Measurements from ENCODE around the gene MFSD12. TPM values are rescaled to one million over a fixed set of nuclear protein-coding genes. Genes with fewer than 3 reads are reported as not detected.

MFSD12 gene
- total RNA-seq, 1 donor from 2014 or later = 46.3 TPM

DNA sequence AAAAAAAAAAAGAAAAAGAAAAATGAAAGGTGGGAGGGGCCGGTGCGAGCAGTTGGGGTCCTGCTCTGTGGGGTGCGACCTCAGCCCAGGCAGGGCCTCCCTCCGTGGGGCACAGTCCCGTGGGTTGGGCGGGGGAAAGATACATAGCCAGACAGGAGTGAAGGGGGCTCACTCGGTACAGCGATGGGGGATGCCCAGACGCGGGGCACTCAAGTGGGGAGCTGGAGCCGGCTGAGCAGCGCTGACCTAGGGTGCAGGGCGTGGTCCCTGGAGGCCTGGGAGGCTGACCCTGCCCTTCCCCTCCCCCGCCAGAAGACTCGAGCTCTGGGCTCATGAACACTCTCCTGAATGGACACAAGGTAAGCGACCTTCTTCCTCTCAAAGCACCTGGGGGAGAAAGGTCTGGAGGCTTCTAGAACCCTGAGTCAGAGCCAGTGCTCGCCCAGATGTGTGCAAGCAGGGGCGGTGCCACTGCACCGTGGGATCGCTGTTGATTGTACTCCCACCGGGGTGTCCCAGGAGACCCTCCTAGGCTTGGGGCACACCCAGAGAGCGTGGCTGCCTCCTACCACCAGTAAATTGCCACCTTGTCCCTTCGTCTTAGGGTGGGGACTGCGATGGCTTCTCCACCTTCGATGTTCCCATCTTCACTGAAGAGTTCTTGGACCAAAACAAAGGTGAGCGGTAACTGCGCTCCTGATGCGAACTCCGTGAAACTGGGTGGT lies 18.7 kb upstream of the MFSD12 start:
- DNase-seq (ENCODE audit: low read depth) (no peak), FAIRE-seq (no peak)
- Histone ChIP-seq H3K27me3 (ENCODE audit: control insufficient read depth, insufficient read depth, low read length) (no peaks in the 10 kb centered on the region), H3K4me3 (ENCODE audit: low read depth, low read length) (no peak overlapping the region), H3K36me3 (ENCODE audit: control insufficient read depth, insufficient read depth, low read length) (peaks cover 8% of the 10 kb centered on the region)
- TF ChIP-seq, protein P1, sequence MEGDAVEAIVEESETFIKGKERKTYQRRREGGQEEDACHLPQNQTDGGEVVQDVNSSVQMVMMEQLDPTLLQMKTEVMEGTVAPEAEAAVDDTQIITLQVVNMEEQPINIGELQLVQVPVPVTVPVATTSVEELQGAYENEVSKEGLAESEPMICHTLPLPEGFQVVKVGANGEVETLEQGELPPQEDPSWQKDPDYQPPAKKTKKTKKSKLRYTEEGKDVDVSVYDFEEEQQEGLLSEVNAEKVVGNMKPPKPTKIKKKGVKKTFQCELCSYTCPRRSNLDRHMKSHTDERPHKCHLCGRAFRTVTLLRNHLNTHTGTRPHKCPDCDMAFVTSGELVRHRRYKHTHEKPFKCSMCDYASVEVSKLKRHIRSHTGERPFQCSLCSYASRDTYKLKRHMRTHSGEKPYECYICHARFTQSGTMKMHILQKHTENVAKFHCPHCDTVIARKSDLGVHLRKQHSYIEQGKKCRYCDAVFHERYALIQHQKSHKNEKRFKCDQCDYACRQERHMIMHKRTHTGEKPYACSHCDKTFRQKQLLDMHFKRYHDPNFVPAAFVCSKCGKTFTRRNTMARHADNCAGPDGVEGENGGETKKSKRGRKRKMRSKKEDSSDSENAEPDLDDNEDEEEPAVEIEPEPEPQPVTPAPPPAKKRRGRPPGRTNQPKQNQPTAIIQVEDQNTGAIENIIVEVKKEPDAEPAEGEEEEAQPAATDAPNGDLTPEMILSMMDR (IDR thresholded peaks at IDR 0.05; ENCODE audit: insufficient read depth, low read length, severe bottlenecking) = no peak

DNA sequence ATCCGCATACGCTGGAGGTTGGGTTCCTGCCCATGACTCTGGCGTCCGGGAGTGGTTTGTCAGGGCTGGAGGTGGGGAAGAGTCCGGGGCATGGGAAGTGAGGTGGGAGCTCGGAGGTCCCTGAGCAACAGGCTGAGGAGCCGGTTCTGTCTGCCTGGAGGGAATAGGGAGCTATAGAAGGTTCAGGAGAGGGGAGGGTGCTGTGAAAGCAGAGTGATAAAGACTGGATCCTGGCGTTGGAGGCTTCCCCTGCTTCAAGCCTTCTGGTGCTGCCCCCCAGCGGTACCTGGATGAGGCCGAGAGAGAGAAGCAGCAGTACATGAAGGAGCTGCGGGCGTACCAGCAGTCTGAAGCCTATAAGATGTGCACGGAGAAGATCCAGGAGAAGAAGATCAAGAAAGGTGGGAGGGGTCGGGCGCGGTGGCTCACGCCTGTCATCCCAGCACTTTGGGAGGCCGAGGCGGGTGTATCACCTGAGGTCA lies 17.9 kb upstream of the MFSD12 start:
- Histone ChIP-seq H3K27me3 (ENCODE audit: control insufficient read depth, insufficient read depth, low read length) (no peaks in the 10 kb centered on the region), H3K36me3 (ENCODE audit: control insufficient read depth, insufficient read depth, low read length) (peaks cover 8% of the 10 kb centered on the region), H3K4me3 (ENCODE audit: low read depth, low read length) (no peak overlapping the region)
- TF ChIP-seq, protein P1 (IDR thresholded peaks at IDR 0.05; ENCODE audit: insufficient read depth, low read length, severe bottlenecking) = peak; percentile 33
- DNase-seq (ENCODE audit: low read depth) (no peak), FAIRE-seq (no peak)

DNA sequence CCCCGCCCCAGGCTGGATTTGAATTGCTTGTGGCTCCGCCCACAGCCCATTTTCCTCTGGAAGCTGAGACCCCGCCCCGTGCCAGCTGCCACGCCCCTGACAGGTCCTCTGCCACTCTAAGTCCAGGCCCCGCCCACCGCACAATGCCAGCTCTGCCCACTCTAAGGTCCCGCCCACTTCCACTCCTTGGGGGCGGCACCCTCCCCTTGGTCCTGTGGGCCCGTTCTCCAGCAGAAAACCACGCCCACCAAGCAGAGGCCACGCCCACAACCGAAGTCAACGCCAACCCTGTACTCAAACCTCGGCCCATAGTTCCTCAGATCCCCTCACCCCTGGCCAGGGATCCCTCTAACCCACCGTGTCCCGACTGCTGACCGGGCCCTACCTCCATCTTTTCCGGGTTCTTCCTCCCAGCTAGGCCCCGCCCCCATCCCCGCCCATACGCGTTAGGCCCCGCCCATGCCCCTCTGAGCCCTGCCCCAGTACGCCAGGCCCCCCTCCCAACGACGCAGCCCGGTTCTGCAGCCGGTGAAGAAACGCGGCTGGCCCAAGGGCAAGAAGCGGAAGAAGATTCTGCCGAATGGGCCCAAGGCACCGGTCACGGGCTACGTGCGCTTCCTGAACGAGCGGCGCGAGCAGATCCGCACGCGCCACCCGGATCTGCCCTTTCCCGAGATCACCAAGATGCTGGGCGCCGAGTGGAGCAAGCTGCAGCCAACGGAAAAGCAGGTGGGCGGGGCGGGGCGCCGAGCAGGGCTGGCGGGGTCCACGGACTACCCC lies 16.7 kb upstream of the MFSD12 start:
- Histone ChIP-seq H3K27me3 (ENCODE audit: control insufficient read depth, insufficient read depth, low read length) (no peaks in the 10 kb centered on the region), H3K36me3 (ENCODE audit: control insufficient read depth, insufficient read depth, low read length) (peaks cover 8% of the 10 kb centered on the region), H3K4me3 (ENCODE audit: low read depth, low read length) (peak overlapping the region; percentile 92)
- FAIRE-seq (no peak), DNase-seq (ENCODE audit: low read depth) (peak; percentile 90)
- TF ChIP-seq, protein P1 (IDR thresholded peaks at IDR 0.05; ENCODE audit: insufficient read depth, low read length, severe bottlenecking) = no peak

DNA sequence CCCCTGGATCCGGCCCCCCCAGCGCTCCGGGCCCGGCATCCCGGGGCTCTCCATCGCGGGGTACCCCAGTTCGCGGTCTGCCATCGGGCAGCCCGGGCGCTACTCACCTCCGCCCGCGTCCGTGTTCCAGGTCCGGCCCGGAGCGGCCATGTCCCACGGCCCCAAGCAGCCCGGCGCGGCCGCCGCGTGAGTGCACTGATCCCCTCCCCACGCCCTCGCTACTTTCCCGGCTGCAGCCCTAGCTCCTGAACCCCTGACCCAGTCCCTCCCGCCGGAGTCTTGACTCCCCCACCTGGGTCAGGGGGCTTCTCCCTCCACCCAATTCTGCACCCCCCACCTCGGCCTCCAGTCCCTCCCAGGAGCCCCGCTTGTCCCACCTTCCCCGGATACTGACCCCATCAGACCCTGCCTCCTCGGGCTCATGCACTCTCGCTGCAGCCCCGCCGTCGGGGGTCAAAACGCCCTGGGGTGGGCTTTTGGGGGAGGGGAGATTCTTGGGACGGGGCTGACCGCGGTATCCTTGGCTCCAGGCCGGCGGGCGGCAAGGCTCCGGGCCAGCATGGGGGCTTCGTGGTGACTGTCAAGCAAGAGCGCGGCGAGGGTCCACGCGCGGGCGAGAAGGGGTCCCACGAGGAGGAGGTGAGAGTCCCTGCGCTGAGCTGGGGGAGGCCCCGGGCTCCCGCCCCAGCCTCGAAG lies 15.9 kb upstream of the MFSD12 start:
- FAIRE-seq = no peak
- H3K36me3 ChIP-seq (ENCODE audit: control insufficient read depth, insufficient read depth, low read length) = peaks cover 6% of the 10 kb centered on the region

DNA sequence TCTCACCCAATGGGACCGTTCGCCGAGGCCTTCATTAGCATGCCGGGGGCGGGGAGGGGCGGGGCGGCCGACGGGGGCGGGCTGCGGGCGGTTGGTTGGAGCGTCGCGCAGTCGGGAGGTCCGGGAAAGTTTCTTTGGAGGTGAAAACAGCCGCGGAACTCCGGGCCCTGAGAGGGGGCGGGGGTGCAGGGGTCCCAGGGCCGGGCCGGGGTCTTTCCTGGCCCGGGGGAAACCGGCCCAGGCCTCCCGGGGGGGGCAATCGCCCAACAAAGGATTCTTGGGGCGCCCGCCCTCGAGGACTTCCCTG lies 15.4 kb upstream of the MFSD12 start, which contains the start of gene HMG20B:
TSS of gene HMG20B (plus strand) at position 90 of the 307 bp plus-strand sequence. CDS start 366 bp downstream, outside the sequence.
- no peak for DNase-seq (ENCODE audit: low read depth)
- Histone ChIP-seq H3K4me3 (ENCODE audit: low read depth, low read length) (peak within 1 kb of the TSS; percentile 92), H3K36me3 (ENCODE audit: control insufficient read depth, insufficient read depth, low read length) (peaks cover 6% of the 10 kb centered on the region), H3K27me3 (ENCODE audit: control insufficient read depth, insufficient read depth, low read length) (no peaks in the 10 kb centered on the region)
- FAIRE-seq = no peak
- TF ChIP-seq, protein P1 (IDR thresholded peaks at IDR 0.05; ENCODE audit: insufficient read depth, low read length, severe bottlenecking) = no peak

More for the DNA sequence above, 15.9 kb upstream of the MFSD12 start:
- no peak for DNase-seq (ENCODE audit: low read depth)
- Histone ChIP-seq H3K27me3 (ENCODE audit: control insufficient read depth, insufficient read depth, low read length) (no peaks in the 10 kb centered on the region), H3K4me3 (ENCODE audit: low read depth, low read length) (peak overlapping the region; percentile 92)
- TF ChIP-seq, protein P1 (IDR thresholded peaks at IDR 0.05; ENCODE audit: insufficient read depth, low read length, severe bottlenecking) = no peak
